ENCODE results near the gene F2R.

F2R gene

GRCh38 chr5:76697670-76698069 is 18.3 kb upstream of the F2R start:
- H3K36me3 ChIP-seq (ENCODE audit: control insufficient read depth in 1 of 2, insufficient read depth in 2 of 2, low read length in 2 of 2): no peaks in the 10 kb centered on the region
- no peak overlapping the region for H3K9ac ChIP-seq (ENCODE audit: low read length)
- no CpG with 5 or more reads among the region's 5 CpGs for WGBS (ENCODE audit: extremely low coverage, insufficient coverage, insufficient read length)
- no peak overlapping the region for H3K23ac ChIP-seq (ENCODE audit: low read length)
- H2BK5ac ChIP-seq (ENCODE audit: low read depth, low read length, poor library complexity): no peak overlapping the region
- no peak overlapping the region for H4K12ac ChIP-seq (ENCODE audit: low read depth, low read length)
- no peaks in the 10 kb centered on the region for H3K79me2 ChIP-seq (ENCODE audit: control insufficient read depth, insufficient read depth, low read length, poor library complexity)
- no peak overlapping the region for H3K4me3 ChIP-seq (ENCODE audit: low read depth, low read length)
- no peaks in the 10 kb centered on the region for H3K27me3 ChIP-seq (ENCODE audit: insufficient read depth, low read length)
- H2BK120ac ChIP-seq (ENCODE audit: insufficient read depth, low read length, poor library complexity): no peak overlapping the region
- no peak overlapping the region for H2BK12ac ChIP-seq (ENCODE audit: low read length)
- no peak overlapping the region for H4K91ac ChIP-seq (ENCODE audit: low read depth, low read length)
- H2AK5ac ChIP-seq (ENCODE audit: low read length): no peak overlapping the region
- H3K4me2 ChIP-seq (ENCODE audit: low read length): no peak overlapping the region
- no peak overlapping the region for H4K8ac ChIP-seq (ENCODE audit: low read depth, low read length)
- H3K14ac ChIP-seq (ENCODE audit: low read length): no peak overlapping the region
- H3K79me1 ChIP-seq (ENCODE audit: low read length): no peaks in the 10 kb centered on the region
- H3K4ac ChIP-seq (ENCODE audit: low read depth, low read length): no peak overlapping the region
- H3K4me1 ChIP-seq (ENCODE audit: control insufficient read depth in 1 of 2, insufficient read depth in 2 of 2, low read length in 2 of 2): no peaks in the 10 kb centered on the region
- H3K9me3 ChIP-seq (ENCODE audit: insufficient read depth, low read depth, low read length): no peaks in the 10 kb centered on the region
- H3K18ac ChIP-seq (ENCODE audit: low read length): no peak overlapping the region
- no peak for DNase-seq
- no peak overlapping the region for H3K27ac ChIP-seq (ENCODE audit: low read depth, low read length)
- no peak overlapping the region for H2AFZ ChIP-seq (ENCODE audit: insufficient read depth, low read length, poor library complexity)

GRCh38 chr5:76700571-76700970 is 15.4 kb upstream of the F2R start:
- Histone ChIP-seq H3K4ac (ENCODE audit: low read depth, low read length) (no peak overlapping the region), H2AK5ac (ENCODE audit: low read length) (no peak overlapping the region), H4K12ac (ENCODE audit: low read depth, low read length) (no peak overlapping the region), H3K4me2 (ENCODE audit: low read length) (no peak overlapping the region), H3K18ac (ENCODE audit: low read length) (no peak overlapping the region), H3K27ac (ENCODE audit: low read depth, low read length) (no peak overlapping the region), H4K91ac (ENCODE audit: low read depth, low read length) (no peak overlapping the region), H3K9ac (ENCODE audit: low read length) (no peak overlapping the region), H2BK120ac (ENCODE audit: insufficient read depth, low read length, poor library complexity) (no peak overlapping the region), H2BK12ac (ENCODE audit: low read length) (no peak overlapping the region), H3K14ac (ENCODE audit: low read length) (no peak overlapping the region), H3K9me3 (ENCODE audit: insufficient read depth, low read depth, low read length) (no peaks in the 10 kb centered on the region), H2BK5ac (ENCODE audit: low read depth, low read length, poor library complexity) (no peak overlapping the region), H2AFZ (ENCODE audit: insufficient read depth, low read length, poor library complexity) (no peak overlapping the region), H3K27me3 (ENCODE audit: insufficient read depth, low read length) (no peaks in the 10 kb centered on the region), H3K79me2 (ENCODE audit: control insufficient read depth, insufficient read depth, low read length, poor library complexity) (no peaks in the 10 kb centered on the region), H3K23ac (ENCODE audit: low read length) (no peak overlapping the region), H3K4me1 (ENCODE audit: control insufficient read depth in 1 of 2, insufficient read depth in 2 of 2, low read length in 2 of 2) (no peaks in the 10 kb centered on the region), H3K79me1 (ENCODE audit: low read length) (no peaks in the 10 kb centered on the region), H3K36me3 (ENCODE audit: control insufficient read depth in 1 of 2, insufficient read depth in 2 of 2, low read length in 2 of 2) (no peaks in the 10 kb centered on the region), H4K8ac (ENCODE audit: low read depth, low read length) (no peak overlapping the region), H3K4me3 (ENCODE audit: low read depth, low read length) (no peak overlapping the region)
- no peak for DNase-seq
- no CpG with 5 or more reads among the region's 2 CpGs for WGBS (ENCODE audit: extremely low coverage, insufficient coverage, insufficient read length)

- Histone ChIP-seq H3K36me3 (ENCODE audit: control insufficient read depth in 1 of 2, insufficient read depth in 2 of 2, low read length in 2 of 2) (no peaks in the 10 kb centered on the region), H2BK120ac (ENCODE audit: insufficient read depth, low read length, poor library complexity) (no peak overlapping the region), H2BK12ac (ENCODE audit: low read length) (no peak overlapping the region), H3K4me2 (ENCODE audit: low read length) (no peak overlapping the region), H3K79me1 (ENCODE audit: low read length) (no peaks in the 10 kb centered on the region), H3K9ac (ENCODE audit: low read length) (no peak overlapping the region), H2AK5ac (ENCODE audit: low read length) (no peak overlapping the region), H4K91ac (ENCODE audit: low read depth, low read length) (no peak overlapping the region), H4K8ac (ENCODE audit: low read depth, low read length) (no peak overlapping the region), H3K9me3 (ENCODE audit: insufficient read depth, low read depth, low read length) (no peaks in the 10 kb centered on the region), H3K18ac (ENCODE audit: low read length) (no peak overlapping the region), H3K27ac (ENCODE audit: low read depth, low read length) (no peak overlapping the region), H3K4me3 (ENCODE audit: low read depth, low read length) (no peak overlapping the region), H3K14ac (ENCODE audit: low read length) (no peak overlapping the region), H4K12ac (ENCODE audit: low read depth, low read length) (no peak overlapping the region), H3K23ac (ENCODE audit: low read length) (no peak overlapping the region), H2BK5ac (ENCODE audit: low read depth, low read length, poor library complexity) (no peak overlapping the region), H3K4me1 (ENCODE audit: control insufficient read depth in 1 of 2, insufficient read depth in 2 of 2, low read length in 2 of 2) (no peaks in the 10 kb centered on the region), H3K79me2 (ENCODE audit: control insufficient read depth, insufficient read depth, low read length, poor library complexity) (no peaks in the 10 kb centered on the region), H3K27me3 (ENCODE audit: insufficient read depth, low read length) (no peaks in the 10 kb centered on the region), H3K4ac (ENCODE audit: low read depth, low read length) (no peak overlapping the region), H2AFZ (ENCODE audit: insufficient read depth, low read length, poor library complexity) (no peak overlapping the region)
- no peak for DNase-seq
- no CpG with 5 or more reads among the region's 2 CpGs for WGBS (ENCODE audit: extremely low coverage, insufficient coverage, insufficient read length)
Measured at GRCh38 chr5:76701298-76701697, 14.6 kb upstream of the F2R start.

- Histone ChIP-seq H2AFZ (ENCODE audit: insufficient read depth, low read length, poor library complexity) (no peak overlapping the region), H3K4me1 (ENCODE audit: control insufficient read depth in 1 of 2, insufficient read depth in 2 of 2, low read length in 2 of 2) (no peaks in the 10 kb centered on the region), H3K4me2 (ENCODE audit: low read length) (no peak overlapping the region), H3K79me1 (ENCODE audit: low read length) (no peaks in the 10 kb centered on the region), H3K27me3 (ENCODE audit: insufficient read depth, low read length) (no peaks in the 10 kb centered on the region), H2AK5ac (ENCODE audit: low read length) (no peak overlapping the region), H3K79me2 (ENCODE audit: control insufficient read depth, insufficient read depth, low read length, poor library complexity) (no peaks in the 10 kb centered on the region), H3K4me3 (ENCODE audit: low read depth, low read length) (no peak overlapping the region), H3K4ac (ENCODE audit: low read depth, low read length) (no peak overlapping the region), H3K18ac (ENCODE audit: low read length) (no peak overlapping the region), H4K12ac (ENCODE audit: low read depth, low read length) (no peak overlapping the region), H3K9me3 (ENCODE audit: insufficient read depth, low read depth, low read length) (no peaks in the 10 kb centered on the region), H2BK120ac (ENCODE audit: insufficient read depth, low read length, poor library complexity) (no peak overlapping the region), H2BK5ac (ENCODE audit: low read depth, low read length, poor library complexity) (no peak overlapping the region), H4K91ac (ENCODE audit: low read depth, low read length) (no peak overlapping the region), H3K36me3 (ENCODE audit: control insufficient read depth in 1 of 2, insufficient read depth in 2 of 2, low read length in 2 of 2) (no peaks in the 10 kb centered on the region), H2BK12ac (ENCODE audit: low read length) (no peak overlapping the region), H3K9ac (ENCODE audit: low read length) (no peak overlapping the region), H3K27ac (ENCODE audit: low read depth, low read length) (no peak overlapping the region), H3K14ac (ENCODE audit: low read length) (no peak overlapping the region), H4K8ac (ENCODE audit: low read depth, low read length) (no peak overlapping the region), H3K23ac (ENCODE audit: low read length) (no peak overlapping the region)
- 100% methylated on average over 1 of the region's 2 CpGs for WGBS (ENCODE audit: extremely low coverage, insufficient coverage, insufficient read length)
- DNase-seq: no peak
Measured at GRCh38 chr5:76703707-76704106, 12.2 kb upstream of the F2R start.

All from trophoblast cell (in vitro differentiated cells and primary cell).